Measurements from ENCODE around the gene NEDD4L.

The NEDD4L gene

GRCh38 chr18:58320907-58321561 lies 277.0 kb downstream of the NEDD4L start:
- no peak overlapping the region for H3K4me3 ChIP-seq (ENCODE audit: low read depth, low read length)
- TF ChIP-seq CTCF (IDR thresholded peaks at IDR 0.05; ENCODE audit: borderline replicate concordance, insufficient read depth, low read depth, low read length), result no peak

- H3K4me3 ChIP-seq (ENCODE audit: low read depth, low read length), result no peak overlapping the region
- peak; percentile 45; the same call in 1 of the 2 replicates for TF ChIP-seq CTCF (IDR thresholded peaks at IDR 0.05; ENCODE audit: borderline replicate concordance, insufficient read depth, low read depth, low read length)
These were observed 278.0 kb downstream of the NEDD4L start for GRCh38 chr18:58321986-58322385.

- TF ChIP-seq CTCF (IDR thresholded peaks at IDR 0.05; ENCODE audit: borderline replicate concordance, insufficient read depth, low read depth, low read length), result no peak
- H3K4me3 ChIP-seq (ENCODE audit: low read depth, low read length), result no peak overlapping the region
These were observed 278.4 kb downstream of the NEDD4L start for GRCh38 chr18:58322464-58322863.

GRCh38 chr18:58323866-58324762 lies 280.1 kb downstream of the NEDD4L start:
- no peak for TF ChIP-seq CTCF (IDR thresholded peaks at IDR 0.05; ENCODE audit: borderline replicate concordance, insufficient read depth, low read depth, low read length)
- H3K4me3 ChIP-seq (ENCODE audit: low read depth, low read length), result no peak overlapping the region

GRCh38 chr18:58324824-58325480 lies 280.9 kb downstream of the NEDD4L start:
- no peak overlapping the region for H3K4me3 ChIP-seq (ENCODE audit: low read depth, low read length)
- TF ChIP-seq CTCF (IDR thresholded peaks at IDR 0.05; ENCODE audit: borderline replicate concordance, insufficient read depth, low read depth, low read length), result no peak

- H3K4me3 ChIP-seq (ENCODE audit: low read depth, low read length), result no peak overlapping the region
- TF ChIP-seq CTCF (IDR thresholded peaks at IDR 0.05; ENCODE audit: borderline replicate concordance, insufficient read depth, low read depth, low read length), result no peak
These were observed 281.5 kb downstream of the NEDD4L start for GRCh38 chr18:58325494-58325893.
